ENCODE data around the gene SLC12A8.

GRCh38 chr3:125051715-125052581 lies 160.6 kb downstream of the SLC12A8 start:
- TF ChIP-seq CTCF (conservative IDR thresholded peaks at IDR 0.05) (no peak), ZFX (IDR thresholded peaks at IDR 0.05) (no peak)

Data from C4-2B (cell line).